Skeletal muscle tissue (tissue), 4 donors: Measurements from ENCODE around the gene MOCS1. TPM values are rescaled to one million over a fixed set of nuclear protein-coding genes. Genes with fewer than 3 reads are reported as not detected.
A peak's percentile ranks its signal among the peaks of the same experiment; 100 is the strongest.

ENCODE experiments used
- H3K27ac ChIP-seq: one replicate; pipeline ENCODE4 v1.7.0; 2013; ENCODE audit warnings: mild to moderate bottlenecking, low read depth, low read length, inconsistent platforms
- H3K27me3 ChIP-seq, 3 donors: one replicate each; pipeline ENCODE4 v1.7.0; 2013; ENCODE audit warnings: low read length in 3 of 3; ENCODE audit not compliant: control insufficient read depth in 3 of 3, insufficient read depth in 3 of 3
- H3K36me3 ChIP-seq, 3 donors: one replicate each; pipeline ENCODE4 v1.7.0; 2013; ENCODE audit warnings: low read length in 3 of 3; ENCODE audit not compliant: control insufficient read depth in 3 of 3, insufficient read depth in 3 of 3
- H3K4me1 ChIP-seq, 3 donors: one replicate each; pipeline ENCODE4 v1.7.0; 2013; ENCODE audit warnings: low read length in 3 of 3, mild to moderate bottlenecking in 3 of 3; ENCODE audit not compliant: control insufficient read depth in 3 of 3, insufficient read depth in 3 of 3
- H3K4me3 ChIP-seq, 3 donors: one replicate each; pipeline ENCODE4 v1.7.0; 2013; ENCODE audit warnings: low read length in 3 of 3
- H3K9ac ChIP-seq, 3 donors: one replicate each; pipeline ENCODE4 v1.7.0; 2013; ENCODE audit warnings: low read length in 3 of 3, mild to moderate bottlenecking in 3 of 3, moderate library complexity in 2 of 3, low read depth in 1 of 3
- H3K9me3 ChIP-seq, 3 donors: one replicate each; pipeline ENCODE4 v1.7.0; 2013; ENCODE audit warnings: low read length in 3 of 3; ENCODE audit not compliant: control insufficient read depth in 3 of 3
- total RNA-seq: library from RNA; depleted of rRNA; stranded (reverse); fragments of >200 nt; gene quantifications from one replicate; pipeline ENCODE4 v1.2.3, GENCODE V29; 2014
- donor health status: Osteomylitis.

Gene MOCS1
- total RNA-seq, 1 donor from 2014 or later = 6.8 TPM

GRCh38 chr6:39889229-39889628, 45.0 kb downstream of the MOCS1 start:
- Histone ChIP-seq H3K27me3 (no peaks in the 10 kb centered on the region), H3K9ac (no peak overlapping the region), H3K27ac (no peak overlapping the region), H3K4me3 (no peak overlapping the region), H3K9me3 (no peaks in the 10 kb centered on the region), H3K36me3 (peaks cover 0 to 12% (median 5%) of the 10 kb centered on the region in 3 donors), H3K4me1 (peaks cover 14 to 32% (median 26%) of the 10 kb centered on the region in 3 donors)

- Histone ChIP-seq H3K27ac (peak overlapping the region; percentile 65), H3K4me3 (peak overlapping the region in 1 of 3 donors; percentile 22), H3K27me3 (no peaks in the 10 kb centered on the region), H3K36me3 (peaks cover 0 to 12% (median 5%) of the 10 kb centered on the region in 3 donors), H3K9ac (peak overlapping the region in 2 of 3 donors; percentile 28 to 45), H3K9me3 (no peaks in the 10 kb centered on the region), H3K4me1 (peaks cover 14 to 40% (median 31%) of the 10 kb centered on the region in 3 donors)
Measured at GRCh38 chr6:39887692-39888450, 46.4 kb downstream of the MOCS1 start.

GRCh38 chr6:39886871-39887270, 47.4 kb downstream of the MOCS1 start:
- Histone ChIP-seq H3K9ac (no peak overlapping the region), H3K9me3 (no peaks in the 10 kb centered on the region), H3K4me3 (no peak overlapping the region), H3K4me1 (peaks cover 23 to 50% (median 41%) of the 10 kb centered on the region in 3 donors), H3K27me3 (no peaks in the 10 kb centered on the region), H3K36me3 (peaks cover 0 to 8% (median under 1%) of the 10 kb centered on the region in 3 donors), H3K27ac (peak overlapping the region; percentile 65)

GRCh38 chr6:39885691-39886090, 48.6 kb downstream of the MOCS1 start:
- Histone ChIP-seq H3K27me3 (no peaks in the 10 kb centered on the region), H3K27ac (no peak overlapping the region), H3K4me1 (peaks cover 25 to 59% (median 44%) of the 10 kb centered on the region in 3 donors), H3K9ac (no peak overlapping the region), H3K4me3 (no peak overlapping the region), H3K9me3 (no peaks in the 10 kb centered on the region), H3K36me3 (no peaks in the 10 kb centered on the region)

GRCh38 chr6:39884696-39885095, 49.6 kb downstream of the MOCS1 start:
- Histone ChIP-seq H3K9ac (no peak overlapping the region), H3K27ac (no peak overlapping the region)

GRCh38 chr6:39882531-39882899, 51.7 kb downstream of the MOCS1 start:
- H3K27ac ChIP-seq = peak overlapping the region; percentile 55
- no peaks in the 10 kb centered on the region for H3K27me3 ChIP-seq
- peak overlapping the region; percentile 6 to 40 (median 28) for H3K9ac ChIP-seq
- H3K36me3 ChIP-seq = peaks cover 9 to 11% (median 10%) of the 10 kb centered on the region in 3 donors
- H3K4me1 ChIP-seq = peaks cover 17 to 57% (median 39%) of the 10 kb centered on the region in 3 donors
- H3K9me3 ChIP-seq = no peaks in the 10 kb centered on the region
- no peak overlapping the region for H3K4me3 ChIP-seq

More at GRCh38 chr6:39884696-39885095, 49.6 kb downstream of the MOCS1 start:
- H3K9me3 ChIP-seq = no peaks in the 10 kb centered on the region
- no peaks in the 10 kb centered on the region for H3K27me3 ChIP-seq
- no peak overlapping the region for H3K4me3 ChIP-seq
- peaks cover 25 to 69% (median 48%) of the 10 kb centered on the region in 3 donors for H3K4me1 ChIP-seq
- H3K36me3 ChIP-seq = no peaks in the 10 kb centered on the region

- Histone ChIP-seq H3K27ac (peak overlapping the region; percentile 55), H3K36me3 (peaks cover 10 to 11% (median 11%) of the 10 kb centered on the region in 3 donors), H3K4me1 (peaks cover 12 to 52% (median 34%) of the 10 kb centered on the region in 3 donors), H3K27me3 (no peaks in the 10 kb centered on the region), H3K9ac (peak overlapping the region; percentile 6 to 40 (median 28)), H3K9me3 (no peaks in the 10 kb centered on the region), H3K4me3 (no peak overlapping the region)
Measured at GRCh38 chr6:39881851-39882530, 52.3 kb downstream of the MOCS1 start.

GRCh38 chr6:39880594-39880993, 53.7 kb downstream of the MOCS1 start:
- Histone ChIP-seq H3K27me3 (no peaks in the 10 kb centered on the region), H3K9me3 (no peaks in the 10 kb centered on the region), H3K4me1 (peaks cover 12 to 41% (median 26%) of the 10 kb centered on the region in 3 donors), H3K9ac (no peak overlapping the region), H3K4me3 (no peak overlapping the region), H3K27ac (no peak overlapping the region), H3K36me3 (peaks cover 14 to 21% (median 15%) of the 10 kb centered on the region in 3 donors)

GRCh38 chr6:39879535-39879934, 54.7 kb downstream of the MOCS1 start:
- H3K4me3 ChIP-seq = no peak overlapping the region

GRCh38 chr6:39876826-39877225, 57.4 kb downstream of the MOCS1 start:
- Histone ChIP-seq H3K36me3 (peaks cover 31 to 47% (median 37%) of the 10 kb centered on the region in 3 donors), H3K4me1 (peaks cover 2 to 23% (median 10%) of the 10 kb centered on the region in 3 donors), H3K27me3 (no peaks in the 10 kb centered on the region), H3K9me3 (no peaks in the 10 kb centered on the region), H3K4me3 (no peak overlapping the region), H3K27ac (no peak overlapping the region), H3K9ac (no peak overlapping the region)

More at GRCh38 chr6:39879535-39879934, 54.7 kb downstream of the MOCS1 start:
- Histone ChIP-seq H3K27me3 (no peaks in the 10 kb centered on the region), H3K9ac (no peak overlapping the region), H3K4me1 (peaks cover 12 to 41% (median 26%) of the 10 kb centered on the region in 3 donors), H3K27ac (no peak overlapping the region), H3K36me3 (peaks cover 22 to 28% (median 22%) of the 10 kb centered on the region in 3 donors), H3K9me3 (no peaks in the 10 kb centered on the region)
